NCI-H1105 treated with DMSO at 0.1 percent for 48 hours (cell line): ENCODE results near the gene UBE3D.
"Not testable (repeated sequence)": the region's sequence is repeated elsewhere in the genome, so short reads cannot be mapped to it uniquely, and the experiment has no call there.

Experiments
- DNase-seq: peaks from one replicate; lab custom pipeline; 2025; lab: John Stamatoyannopoulos, UW

Gene UBE3D

DNA sequence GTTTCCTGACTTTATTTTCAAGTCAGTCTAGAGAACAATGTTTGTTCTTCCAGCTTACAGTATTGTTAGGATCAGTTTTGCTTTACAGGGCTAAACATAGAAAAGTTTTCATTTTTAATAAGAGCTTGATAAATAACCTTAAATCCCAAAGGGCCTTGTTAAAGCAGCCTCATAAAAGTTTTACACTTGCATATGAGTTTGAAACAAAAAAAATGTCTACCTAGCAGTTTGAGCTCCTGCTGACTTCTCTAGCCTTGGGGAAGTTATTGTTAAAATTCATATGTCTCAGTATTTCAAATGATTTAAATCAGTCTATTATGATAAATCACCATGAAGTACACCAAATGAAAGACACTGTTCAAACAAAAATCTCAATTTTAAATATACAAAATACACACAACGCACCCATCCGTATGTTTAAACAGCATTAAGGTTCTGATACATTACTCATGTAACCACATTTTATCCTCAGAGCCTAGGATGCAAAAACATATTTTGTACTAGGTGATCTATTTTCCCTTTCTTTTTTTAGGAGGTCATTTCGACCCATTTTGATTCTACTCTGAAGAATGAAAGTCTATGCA, 87.2 kb downstream of the UBE3D start:
- no peak for DNase-seq

DNA sequence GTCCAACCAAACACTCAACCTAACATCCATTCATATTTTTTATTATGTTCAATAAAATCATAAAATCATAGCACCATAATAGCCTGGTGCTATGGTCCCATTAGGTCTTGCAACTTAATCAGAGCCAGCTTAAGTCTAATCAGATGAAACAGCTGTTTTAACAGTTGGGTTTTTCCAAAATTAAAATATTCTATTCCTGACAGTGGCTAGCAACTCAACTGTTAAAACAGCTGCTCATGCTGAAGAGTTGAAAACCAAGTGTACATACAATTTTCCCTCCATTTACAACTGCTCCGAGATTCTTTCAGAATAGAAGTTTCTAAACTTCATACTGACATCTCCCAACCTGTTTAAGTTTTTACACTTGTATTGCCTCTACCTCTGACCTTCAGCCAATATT, 89.5 kb downstream of the UBE3D start:
- DNase-seq, result no peak

DNA sequence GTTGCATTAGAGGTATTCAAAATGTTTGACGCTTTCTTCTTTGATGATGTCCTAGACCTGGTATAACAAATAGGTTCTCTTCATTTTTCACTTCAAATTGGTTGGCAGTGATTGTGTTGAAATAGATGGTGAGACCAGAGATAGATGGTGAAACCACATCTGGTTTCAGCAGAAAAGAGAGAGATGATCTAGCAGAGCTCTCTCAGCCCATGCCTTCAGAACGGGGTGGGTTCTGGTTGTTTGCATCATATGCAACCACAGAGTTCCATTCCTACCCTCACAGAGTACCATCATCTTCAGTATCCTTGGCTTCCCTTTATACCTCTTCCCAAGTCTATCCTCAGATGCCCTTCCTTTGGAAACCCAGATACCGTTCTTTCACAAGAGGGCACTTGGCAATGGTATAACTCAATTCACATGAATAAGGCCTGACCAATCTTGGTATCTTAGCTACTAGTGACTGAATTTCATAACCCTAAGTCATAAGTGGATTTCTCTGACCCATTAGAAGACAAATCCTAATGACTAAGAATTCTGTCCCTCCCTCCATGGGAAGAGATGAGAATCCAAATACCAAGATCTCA, 93.7 kb downstream of the UBE3D start:
- DNase-seq, result no peak

DNA sequence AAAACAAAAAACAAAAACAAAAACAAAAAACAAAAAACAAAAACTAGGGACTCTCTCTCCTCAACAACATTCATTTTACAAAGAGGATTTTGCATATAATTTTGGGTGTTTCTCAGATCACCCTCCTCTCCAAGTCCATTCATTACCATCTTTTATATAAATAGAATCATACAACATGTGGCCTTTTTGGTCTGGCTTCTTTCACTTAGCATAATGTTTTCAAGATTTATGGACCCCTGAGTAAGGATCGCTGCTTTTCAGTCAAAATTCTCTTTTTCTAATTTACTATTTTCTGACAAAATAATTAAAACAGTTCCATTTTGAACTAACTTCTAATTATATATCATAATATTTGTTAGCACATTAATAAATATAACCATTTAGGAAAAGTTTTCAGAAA, 94.8 kb downstream of the UBE3D start:
- no peak for DNase-seq

GRCh38 chr6:82968708-82969107, 96.9 kb downstream of the UBE3D start:
- no peak for DNase-seq

DNA sequence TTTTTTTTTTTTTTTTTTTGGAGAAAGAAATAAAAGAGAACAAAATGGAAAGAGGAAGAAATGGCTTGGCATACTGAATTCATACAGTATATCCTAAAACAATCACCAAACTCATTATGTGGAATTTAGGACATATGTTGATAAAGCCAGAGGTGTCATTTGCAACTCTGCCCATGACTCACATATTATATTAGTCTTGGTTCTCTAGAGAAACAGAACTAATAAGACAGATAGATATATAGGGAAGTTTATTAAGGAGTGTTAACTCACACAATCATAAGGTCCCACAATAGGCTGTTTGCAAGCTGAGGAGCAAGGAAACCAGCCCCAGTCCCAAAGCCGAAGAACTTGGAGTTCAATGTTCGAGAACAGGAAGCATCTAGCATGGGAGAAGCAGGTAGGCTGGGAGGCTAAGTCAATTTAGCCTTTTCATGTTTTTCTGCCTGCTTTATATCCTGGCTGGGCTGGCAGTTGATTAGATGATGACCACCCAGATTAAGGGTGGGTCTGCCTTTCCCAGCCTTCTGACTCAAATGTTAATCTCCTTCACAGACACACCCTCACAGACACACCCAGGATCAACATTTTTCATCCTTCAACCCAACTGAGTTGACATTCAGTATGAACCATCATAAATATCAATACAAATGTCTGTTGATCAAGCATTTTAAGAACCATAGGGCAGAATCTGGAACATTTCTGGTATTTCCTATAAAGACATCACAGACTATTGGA, 102.3 kb downstream of the UBE3D start:
- DNase-seq, result no peak

GRCh38 chr6:82959385-82959941, 106.2 kb downstream of the UBE3D start:
- DNase-seq, result no peak

DNA sequence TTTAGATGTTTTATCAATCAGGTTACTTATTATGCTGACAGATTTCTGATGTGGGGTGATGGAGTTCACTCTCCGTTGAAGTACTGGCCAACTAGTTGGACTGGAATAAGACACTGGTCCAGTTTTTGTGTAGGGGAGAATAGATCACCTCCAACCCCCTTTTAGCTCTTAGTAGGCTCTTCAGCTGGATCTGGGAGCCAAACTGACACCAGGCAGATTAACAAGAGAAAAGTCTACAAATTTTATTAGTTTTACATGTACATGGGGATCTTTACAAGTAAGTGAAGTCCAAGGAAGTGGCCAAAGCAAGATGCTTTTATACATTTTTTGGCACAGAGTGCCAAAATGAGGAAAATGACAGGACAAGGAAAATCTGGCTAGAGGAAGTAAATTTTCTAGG, 107.1 kb downstream of the UBE3D start:
- no peak for DNase-seq

GRCh38 chr6:82957868-82958245, 107.8 kb downstream of the UBE3D start:
- DNase-seq, result no peak

DNA sequence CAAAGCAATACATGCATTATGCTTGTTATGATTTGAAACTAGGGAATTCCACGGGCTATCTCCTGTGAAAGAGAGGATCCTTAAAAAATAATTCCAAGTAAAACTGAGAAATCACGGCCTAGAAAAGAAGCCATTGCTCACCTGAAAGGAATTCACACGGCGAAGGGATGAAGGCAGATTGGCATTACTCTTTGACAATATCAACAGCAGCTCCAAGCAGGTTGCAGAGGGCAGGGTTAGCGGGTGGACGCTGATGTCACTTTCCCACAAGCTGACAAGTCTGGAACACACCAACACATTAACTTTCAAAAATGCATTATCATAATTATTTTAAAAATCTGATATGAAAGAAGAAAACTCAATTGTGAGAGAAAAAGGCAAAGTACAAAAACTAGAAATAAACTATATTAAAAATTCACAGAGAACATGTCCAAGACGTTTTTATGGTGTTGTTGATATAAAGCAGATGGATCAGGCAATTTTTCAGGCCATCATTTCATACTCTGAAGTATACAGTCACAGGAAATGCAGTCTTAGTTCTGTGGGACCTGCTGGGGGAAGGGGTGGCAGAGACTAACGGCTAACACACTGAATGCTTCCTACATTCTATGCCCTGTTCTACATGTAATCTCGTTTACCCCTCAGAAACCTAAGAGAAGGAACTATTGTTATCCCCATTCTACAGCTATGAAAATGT, 108.3 kb downstream of the UBE3D start:
- no peak for DNase-seq

DNA sequence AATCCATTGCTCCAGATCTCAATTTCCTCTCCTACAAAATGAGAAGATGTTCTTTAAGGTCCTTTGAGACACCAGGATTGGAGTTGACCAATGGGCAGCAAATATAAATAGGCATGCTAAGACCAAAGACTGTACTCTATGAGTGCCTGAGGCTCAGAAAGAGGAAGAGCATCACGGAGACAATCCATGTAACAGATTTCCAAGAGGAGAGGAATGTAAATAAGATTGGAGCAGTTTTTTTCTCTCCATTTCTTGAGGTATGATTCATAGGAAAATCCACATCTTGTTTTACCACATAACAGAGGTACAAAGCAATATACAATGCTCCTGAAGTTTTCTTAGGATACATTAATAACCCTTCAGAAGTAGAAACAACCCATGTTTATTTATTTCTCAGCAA, 109.8 kb downstream of the UBE3D start:
- DNase-seq, result no peak

GRCh38 chr6:82954937-82955577, 110.6 kb downstream of the UBE3D start:
- no peak for DNase-seq

DNA sequence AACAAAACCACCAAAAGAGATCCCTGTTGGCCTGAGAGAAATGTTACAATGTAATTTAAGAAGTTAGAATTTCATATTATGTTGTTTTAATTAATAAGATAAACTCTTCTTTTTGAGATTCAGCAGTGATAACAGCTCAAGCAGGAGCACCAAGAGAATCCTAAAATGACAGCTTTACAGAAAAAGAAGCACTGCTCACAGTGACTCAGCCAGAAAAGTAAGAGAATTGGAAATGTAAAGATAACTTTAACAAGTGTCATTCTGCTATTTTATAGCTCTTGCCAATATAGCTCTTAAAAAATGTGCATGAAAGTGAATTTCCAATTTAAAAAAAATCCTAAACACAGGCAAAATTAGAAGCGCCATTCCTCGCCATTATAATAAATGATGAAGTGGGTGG, 111.3 kb downstream of the UBE3D start:
- no peak for DNase-seq

DNA sequence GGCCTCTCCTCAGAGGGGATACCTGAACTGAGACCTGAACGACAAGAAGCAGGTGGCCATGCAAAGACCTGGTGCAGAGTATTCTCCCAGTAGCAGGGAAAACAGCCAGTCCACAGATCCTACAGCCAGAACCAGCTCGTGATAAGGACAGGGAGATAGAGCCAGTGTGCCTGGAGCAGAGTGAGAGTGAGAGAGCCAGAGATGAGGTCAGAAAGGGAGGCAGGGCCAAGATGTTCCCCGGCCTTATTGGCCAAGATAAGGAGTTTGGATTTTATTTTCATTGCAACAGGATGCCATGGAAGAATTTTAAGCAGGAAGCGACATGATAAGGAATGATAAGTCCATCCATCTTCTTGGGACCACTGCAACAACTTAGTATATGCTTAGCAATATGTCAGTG, 111.8 kb downstream of the UBE3D start:
- no peak for DNase-seq

DNA sequence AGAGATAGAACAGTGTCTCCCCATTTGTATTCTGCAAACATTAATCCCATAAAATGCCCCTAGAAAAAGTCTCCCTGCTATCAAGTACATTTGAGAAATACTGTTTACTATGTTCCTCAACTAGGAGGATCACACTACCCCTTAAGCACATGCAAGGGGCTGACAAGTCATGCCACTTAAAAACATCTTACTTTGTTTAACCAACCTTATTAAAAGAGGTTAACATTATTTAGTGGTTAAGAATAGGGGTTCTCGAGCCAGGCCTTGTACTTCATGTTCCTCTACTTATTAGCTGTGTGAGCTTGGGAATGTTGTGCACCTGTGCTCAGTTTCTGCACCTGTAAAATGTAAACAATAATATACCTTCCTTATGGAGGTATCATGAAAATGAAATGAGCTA, 113.7 kb downstream of the UBE3D start:
- no peak for DNase-seq

- no peak for DNase-seq
These were observed 114.3 kb downstream of the UBE3D start for GRCh38 chr6:82951389-82951788.

GRCh38 chr6:82930915-82931314, 134.7 kb downstream of the UBE3D start:
- DNase-seq, result not testable (repeated sequence)

DNA sequence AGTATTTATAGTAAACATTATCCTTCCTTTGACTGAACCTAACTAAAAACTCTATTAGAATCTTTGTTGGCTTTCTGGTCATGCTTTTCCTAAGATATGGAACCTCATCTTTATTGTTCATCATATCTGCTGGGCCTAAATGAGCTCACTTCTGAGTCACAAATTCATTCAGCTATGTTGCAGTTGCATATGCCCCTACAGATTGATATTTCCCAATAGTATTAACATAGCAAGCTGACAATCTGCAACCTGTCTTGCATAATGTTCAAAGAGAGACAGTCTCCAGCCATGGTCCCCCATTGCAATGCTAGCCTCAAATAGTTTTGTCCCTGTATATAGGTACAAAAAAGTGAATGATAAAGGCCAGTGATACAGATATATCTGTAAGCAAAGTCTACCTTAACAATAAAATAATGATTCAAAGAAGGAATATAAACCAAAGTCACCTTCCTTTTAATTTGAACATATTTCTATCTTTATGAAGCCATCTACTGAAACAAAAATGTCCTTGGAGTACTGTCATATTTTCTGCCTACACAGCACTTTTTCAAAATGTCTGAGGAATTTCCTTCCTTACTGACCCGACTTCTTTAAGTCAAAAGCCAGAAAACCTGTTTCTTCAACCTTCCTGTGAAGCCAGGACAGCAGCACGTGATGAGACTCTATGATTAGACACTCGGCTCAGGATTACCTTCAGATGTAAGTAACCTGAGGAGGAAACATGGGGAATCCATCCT, 140.7 kb downstream of the UBE3D start:
- no peak for DNase-seq

DNA sequence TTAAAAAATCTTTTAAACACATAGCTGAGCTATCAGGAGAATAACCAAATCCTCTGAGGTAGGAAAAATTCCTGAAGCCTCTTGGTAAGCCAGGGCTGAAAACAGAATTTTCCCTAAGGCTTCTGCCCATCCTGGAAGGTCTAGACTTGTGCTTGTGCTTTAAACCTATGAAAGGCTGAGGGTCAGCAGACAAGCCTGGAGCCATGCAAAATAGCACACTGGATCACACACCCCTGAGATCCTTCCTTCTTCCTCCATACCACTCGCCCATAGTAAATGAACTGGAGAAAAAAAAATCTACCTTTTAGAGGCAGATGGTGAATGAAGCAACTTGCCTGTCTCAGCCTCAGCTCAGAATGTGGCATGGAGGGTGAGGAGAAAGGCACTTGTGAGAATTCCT, 144.4 kb downstream of the UBE3D start:
- no peak for DNase-seq

- no peak for DNase-seq
These were observed 148.1 kb downstream of the UBE3D start for GRCh38 chr6:82917346-82918064.

DNA sequence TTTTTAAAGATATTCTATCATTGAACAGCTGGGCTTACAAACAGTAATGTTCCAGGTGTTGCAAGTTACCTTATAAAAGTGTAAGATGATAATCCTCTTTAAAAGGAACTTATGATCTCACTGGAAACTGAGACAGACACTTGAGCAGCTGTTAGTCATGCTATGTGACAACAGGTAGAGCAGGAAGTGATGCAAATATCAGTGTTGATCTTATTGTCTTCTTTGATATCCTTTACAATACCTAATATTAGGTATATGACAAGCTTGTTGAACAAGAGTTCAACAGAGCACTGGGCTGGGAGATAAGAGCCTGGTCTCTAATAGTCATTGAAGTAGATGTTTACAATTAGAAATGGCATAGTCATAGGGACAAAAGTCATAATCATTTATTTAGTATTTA, 150.0 kb downstream of the UBE3D start:
- no peak for DNase-seq
